Pulmonary artery endothelial cell (primary cell): ENCODE results near the gene CADM1. TPM values are rescaled to one million over a fixed set of nuclear protein-coding genes. Genes with fewer than 3 reads are reported as not detected.

ENCODE experiments used
- DNase-seq: peaks from one replicate; pipeline ENCODE4 v3.0.0-alpha.2; 2011; ENCODE audit warnings: low read depth, low spot score
- total RNA-seq: library from RNA; depleted of rRNA; stranded (reverse); fragments of >200 nt; gene quantifications from 2 replicates; pipeline ENCODE4 v1.2.3, GENCODE V29; 2014

Gene CADM1
- total RNA-seq, 1 donor from 2014 or later = 2.8 TPM

DNA sequence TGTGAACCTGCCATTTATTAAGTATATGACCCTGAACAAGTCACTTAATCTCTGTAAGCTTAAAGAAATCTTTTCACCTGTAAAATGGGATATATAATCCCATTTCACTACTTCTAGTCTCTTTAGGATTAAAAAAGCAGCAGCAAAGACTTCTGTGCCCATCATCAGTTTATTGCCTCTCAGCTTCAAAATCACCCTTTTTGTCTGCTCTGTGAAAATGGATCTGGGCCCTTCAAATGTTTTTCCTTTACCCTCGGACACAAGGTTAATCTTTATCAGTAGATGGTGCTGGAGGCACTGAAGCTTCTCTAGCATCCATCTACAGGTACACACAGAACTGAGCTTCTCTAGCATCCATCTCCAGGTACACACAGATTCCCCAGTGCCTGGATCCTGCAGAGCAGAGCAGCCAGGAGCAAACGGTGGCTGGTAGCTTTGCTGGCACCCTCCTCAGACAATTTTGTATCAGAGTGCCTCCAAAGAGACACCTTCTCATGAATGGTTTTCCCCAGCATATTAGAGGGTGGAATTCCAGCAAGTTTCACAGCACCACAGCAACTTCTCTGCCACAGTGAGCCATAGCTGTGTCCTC, 56.8 kb downstream of the CADM1 start:
- DNase-seq = no peak

DNA sequence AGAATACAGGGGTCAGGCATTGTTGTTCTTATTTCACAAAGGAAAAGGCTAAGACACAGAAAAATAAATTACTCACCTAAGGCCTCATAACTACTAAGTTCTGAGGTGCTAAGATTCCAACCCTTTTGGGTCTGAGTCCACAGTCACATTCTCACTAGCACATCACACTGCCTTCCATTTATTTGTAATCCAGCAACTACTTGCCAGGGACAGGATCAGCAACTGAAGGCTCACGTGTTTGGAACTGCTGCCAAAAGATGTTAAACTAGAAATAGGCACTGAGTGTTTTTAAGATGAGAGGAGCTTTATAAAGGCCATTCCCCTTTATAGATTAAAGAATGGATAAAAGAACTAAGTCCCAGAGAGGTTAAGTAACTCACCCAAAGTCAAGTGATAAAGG, 58.0 kb downstream of the CADM1 start:
- no peak for DNase-seq

DNA sequence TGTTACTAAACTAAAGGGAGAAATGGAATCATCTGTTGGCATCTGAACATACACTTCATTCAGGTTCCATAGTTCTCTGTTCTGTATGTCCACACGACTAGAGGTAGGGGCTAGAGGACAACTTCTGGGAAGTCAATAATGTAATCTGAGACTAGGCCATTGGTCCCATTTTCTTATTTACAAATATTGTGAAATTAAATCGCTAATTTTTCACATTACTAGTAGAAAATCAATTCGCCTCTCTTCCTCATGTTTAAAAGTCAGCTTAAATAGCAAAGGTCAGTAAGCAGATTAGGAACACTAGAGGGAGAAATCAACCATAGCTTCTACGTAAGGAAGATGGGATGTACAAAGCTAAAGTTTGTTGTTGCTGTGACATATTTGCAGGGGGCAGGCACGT, 59.7 kb downstream of the CADM1 start:
- no peak for DNase-seq

DNA sequence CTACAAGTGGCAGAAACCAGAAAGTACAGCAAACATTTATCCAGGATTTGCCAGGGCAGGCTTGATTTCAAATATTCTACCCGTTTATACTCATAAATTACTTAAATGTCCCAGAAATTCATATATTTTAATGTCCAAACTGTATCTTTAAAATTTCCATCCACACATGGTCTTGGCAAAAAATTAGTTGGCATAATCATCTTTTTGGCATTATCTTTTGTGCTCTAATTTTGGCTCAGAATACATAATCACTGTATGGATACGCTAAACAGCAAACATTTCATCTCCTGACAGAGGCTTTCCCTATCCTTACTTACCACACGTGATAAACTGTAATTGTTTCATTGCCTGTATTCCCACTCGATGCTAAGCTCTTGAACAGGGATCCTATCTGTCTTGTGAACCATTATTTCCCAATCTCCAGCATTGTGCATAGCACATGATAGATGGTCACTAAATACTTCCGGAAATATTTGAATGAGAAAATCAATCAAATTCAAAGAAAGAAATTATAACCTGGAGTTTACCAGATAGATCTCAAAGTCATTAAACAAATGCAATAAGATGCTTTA, 64.2 kb downstream of the CADM1 start:
- DNase-seq = no peak

DNA sequence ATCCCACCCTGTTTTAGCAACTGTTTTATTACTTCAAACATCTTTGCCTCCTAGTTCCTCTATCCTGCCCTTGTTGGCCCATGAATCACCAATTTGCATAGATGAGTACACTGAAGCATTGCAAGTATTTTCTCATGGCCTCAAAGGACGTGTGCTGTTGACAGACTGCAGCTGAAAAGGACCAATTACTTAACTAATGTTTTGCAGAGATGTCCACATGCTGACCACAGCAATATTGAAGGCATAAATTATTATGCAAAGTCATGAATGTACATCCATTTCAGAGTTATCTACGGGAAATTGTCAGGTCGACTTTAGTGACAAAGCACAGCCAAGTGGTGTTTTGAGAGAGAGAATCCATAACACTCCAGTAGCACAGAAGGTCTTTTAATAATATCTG, 64.8 kb downstream of the CADM1 start:
- DNase-seq = no peak

DNA sequence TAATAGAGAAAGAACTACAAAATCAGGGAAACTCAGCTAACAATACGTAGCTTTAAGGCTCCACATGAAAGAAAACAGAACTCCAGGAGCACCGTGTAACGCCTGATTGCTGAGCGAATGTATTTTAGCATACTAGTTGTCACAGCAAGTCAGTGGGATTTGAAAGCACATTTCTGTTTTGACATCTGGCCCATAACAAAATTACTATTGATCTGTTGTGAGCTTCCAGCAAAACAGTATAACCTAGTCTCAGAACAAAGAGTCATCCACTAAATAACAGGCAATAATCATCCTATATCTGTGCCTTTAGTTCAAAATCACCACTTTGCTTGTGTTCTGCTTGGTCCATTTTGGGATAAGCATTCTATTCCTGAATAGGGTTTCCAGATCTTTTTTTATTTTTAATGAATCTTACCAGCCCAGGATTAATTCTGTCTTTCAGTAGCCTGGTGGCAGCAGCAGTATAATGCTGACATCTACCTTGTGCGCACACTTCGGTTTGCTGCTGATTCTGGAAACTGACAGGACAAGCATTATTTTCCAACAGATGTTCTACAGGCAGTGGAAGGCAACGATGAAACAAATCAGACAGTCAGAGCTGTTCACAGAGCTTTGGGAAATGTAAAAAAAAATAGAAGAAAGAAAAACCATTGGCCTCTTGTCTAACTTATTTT, 66.2 kb downstream of the CADM1 start:
- no peak for DNase-seq

DNA sequence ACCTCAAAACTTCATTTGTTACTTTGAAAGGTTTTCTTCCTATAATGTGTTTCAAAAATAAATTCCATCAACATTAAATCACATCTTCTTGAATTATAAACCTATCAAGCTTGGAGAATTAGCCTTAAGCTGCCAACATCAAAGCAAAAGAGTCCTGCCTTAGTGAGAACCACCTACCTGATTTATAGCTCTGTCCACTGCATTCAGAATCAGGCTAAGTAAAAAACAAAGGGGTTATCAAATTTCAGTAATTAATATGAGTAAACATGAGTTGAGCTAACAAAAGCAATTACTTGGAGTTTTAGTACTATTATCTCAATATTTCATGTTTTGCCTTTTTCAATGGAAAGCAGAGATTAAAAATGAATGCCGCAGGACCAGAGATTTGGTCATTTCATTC, 73.9 kb downstream of the CADM1 start:
- no peak for DNase-seq

DNA sequence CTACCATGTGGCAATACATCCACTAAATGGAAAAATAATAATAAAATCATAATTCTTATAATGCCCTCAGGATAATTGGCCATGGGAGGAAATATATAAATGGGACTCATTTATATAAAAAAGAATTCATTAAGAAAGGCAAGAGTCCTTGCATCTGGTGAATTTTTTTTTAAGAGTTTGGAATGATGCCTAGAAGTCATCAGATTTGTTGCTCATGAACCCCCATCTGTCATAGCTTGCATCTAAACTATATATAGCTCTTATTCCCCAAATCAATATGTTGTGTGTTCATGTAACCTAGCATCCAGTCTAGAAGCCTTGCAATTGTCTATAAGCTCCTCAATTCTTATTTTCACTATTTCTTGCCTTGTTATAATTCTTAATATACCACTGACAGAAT, 75.9 kb downstream of the CADM1 start:
- DNase-seq = no peak

DNA sequence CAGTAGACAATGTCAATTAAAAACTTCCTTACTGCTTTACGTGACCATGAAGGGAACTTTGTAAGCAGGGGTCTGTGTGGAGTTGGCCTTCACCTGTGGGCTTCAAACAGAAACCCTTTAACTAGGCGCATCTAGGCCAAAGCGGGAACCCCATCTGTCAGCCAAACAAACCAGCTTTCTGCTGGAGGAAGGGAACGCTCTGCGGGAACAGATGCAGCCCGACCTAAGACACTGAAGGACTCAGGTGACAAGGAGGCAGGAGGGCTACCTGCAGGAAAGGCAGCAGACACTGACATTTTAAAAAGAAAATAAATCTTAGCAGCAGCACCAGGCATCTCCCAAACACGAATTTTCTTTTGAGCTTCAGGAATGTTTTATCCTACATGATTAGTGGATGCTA, 78.4 kb downstream of the CADM1 start:
- no peak for DNase-seq

DNA sequence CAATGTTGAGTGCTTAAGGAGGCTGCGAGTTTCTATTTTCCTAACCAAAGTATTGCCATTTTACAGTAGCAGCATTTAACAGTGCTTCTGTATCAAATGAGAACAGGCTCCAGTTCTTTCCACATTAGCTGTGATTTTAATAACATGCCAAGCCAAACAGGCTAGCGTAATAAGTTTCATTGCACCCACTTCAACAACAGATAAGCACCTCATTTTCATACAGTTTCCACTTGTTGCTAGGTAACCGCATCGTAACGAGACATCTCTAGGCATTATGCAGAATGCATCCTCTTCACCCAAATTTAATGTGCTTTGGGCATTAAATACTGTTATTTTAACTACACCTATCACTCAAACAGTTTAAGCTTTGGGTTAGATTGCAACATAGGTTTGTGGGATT, 79.0 kb downstream of the CADM1 start:
- DNase-seq = no peak

DNA sequence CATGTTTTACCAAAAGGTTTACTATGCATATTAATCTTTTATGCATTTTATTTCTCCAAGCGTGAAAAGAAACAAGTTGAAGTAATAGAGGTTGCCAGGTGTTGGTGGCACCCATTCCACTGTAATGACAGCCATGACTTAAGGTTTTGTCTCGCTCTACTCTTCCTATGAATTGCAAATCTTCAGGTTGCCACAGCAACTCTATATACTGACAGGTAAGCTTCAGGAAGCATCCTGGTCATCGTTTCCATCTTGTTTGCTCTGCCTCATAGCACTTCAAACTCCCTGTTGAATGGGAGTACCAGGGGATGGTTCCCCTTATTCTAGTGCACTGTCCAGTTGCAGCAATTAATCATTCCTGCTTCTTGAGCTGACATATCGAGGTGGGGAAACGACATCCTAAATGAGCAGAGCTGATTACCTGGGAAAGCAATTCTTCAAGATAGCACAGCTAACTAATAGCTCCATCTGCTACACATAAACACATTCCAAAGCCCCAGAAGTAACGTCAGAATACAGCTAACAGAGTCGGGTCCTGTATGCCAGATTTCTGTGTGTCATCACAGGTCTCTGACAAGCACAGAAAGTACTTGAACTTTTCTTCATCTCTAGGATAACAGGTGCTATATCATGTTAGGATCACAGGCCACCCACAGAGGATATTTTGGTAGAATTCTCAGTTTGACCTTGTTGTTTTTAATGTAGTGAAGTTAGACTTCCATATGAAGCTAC, 80.3 kb downstream of the CADM1 start:
- DNase-seq = no peak

DNA sequence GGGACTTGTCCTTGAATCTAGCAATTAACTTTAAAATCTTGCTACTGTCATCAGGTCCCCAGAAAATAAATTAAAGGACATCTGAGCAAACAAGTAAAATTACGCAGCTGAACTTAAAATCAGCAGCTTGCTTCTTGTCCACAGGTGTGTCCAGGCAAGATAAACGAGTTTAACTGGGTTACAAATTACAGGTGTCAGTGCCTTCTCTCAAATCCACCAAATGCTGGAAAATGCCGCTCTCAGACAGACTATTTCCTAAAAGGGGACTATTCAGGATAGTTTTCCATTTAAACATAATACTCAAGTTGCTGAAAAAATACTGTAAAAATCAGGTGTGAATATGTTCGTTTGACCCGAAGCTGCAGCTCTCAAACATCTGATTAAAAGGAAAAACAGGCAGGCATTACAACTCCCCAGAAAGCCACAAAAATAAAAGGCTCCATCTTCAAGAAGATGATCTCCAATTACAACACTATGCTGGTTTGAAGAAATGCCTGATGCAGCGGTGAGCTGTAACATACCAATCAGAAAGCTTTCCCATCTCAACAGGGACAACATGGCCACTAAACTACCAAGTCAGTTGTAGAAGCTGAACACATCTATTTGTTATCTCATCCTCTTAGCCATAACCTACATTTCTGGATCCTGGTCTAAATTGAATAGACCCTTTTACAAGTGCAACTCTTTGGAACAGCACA, 82.1 kb downstream of the CADM1 start:
- no peak for DNase-seq

DNA sequence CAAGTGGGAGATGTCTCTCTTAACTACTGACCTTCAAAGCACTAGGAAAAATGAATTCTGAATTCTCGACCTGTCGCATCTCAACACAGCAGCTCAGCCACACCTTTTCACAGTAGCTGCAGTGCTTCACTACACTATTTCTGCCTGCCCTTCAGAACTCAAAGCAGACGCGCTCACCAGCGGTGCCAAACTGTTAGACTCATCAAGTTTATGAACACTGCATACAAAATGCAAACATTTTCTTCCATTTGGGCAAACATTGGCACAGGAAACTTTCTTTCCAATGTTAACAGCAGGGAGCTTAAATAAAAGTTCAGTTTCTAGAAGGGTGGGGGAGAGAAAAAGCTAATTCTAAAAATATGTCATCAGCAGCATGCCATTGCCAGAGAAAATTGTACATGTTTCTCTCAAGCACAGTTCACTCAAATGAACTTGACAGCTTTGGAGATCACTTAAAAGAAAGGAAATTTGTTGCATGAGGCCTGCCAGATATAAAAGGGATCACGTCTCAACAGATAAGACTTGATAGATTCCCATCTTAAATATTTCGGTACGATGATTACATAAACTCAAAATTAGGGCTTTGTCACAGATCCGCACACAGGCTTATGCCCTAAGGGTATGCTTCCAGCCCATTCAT, 82.7 kb downstream of the CADM1 start:
- DNase-seq = no peak

DNA sequence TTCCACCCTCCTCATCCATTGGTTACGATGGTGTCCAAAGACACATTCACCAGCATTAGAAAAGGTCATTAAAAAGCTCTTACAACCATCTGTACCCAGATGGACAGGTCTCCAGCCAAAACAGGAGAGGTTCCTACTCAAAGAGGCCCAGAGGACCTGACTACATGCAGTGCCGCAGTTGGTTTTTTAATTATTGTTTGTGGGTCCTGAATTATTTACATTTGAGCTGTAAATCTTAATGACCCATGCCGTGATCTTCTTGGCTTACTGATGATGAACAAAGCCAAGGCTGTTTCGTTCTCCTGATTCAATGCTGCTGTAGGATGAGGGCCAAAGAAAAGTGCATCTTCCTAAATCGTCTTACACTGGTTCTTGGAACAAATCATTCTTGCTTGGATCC, 83.7 kb downstream of the CADM1 start:
- no peak for DNase-seq

DNA sequence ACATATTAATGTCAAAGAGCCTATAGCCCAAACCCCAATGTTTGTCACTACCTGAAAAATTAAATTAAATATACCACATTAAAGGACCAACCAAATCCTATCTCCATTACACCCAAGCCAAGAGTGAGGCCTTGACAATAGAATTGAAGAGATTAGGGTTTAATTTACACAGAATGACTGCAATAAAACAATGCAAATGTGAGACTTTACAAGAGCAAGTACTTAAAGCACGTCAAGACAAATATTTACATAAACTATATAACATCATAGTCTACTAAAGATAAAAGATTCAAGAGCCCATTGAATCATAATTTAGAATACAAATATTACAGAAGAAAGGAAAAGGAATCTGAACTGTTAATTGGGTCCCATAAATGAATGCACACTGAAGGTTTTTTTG, 85.6 kb downstream of the CADM1 start:
- DNase-seq = no peak

DNA sequence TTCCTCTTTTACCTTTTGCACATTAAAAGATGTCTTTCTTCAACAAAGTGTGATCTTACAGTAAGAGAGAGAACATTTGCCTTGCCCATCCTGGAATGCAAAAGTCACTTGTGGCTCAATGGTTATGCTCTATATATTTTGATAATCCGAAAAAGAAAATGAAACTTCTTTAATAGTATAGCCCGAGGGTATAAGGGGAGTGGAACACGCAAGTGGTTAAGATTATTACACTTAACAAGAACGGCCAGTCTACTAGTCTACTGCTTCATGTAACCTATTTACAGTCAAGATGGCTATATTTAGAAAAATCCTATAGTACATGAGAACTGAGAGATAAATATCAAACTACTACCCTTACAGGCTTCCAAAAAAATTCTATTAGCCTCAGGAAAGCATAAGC, 86.1 kb downstream of the CADM1 start:
- no peak for DNase-seq

DNA sequence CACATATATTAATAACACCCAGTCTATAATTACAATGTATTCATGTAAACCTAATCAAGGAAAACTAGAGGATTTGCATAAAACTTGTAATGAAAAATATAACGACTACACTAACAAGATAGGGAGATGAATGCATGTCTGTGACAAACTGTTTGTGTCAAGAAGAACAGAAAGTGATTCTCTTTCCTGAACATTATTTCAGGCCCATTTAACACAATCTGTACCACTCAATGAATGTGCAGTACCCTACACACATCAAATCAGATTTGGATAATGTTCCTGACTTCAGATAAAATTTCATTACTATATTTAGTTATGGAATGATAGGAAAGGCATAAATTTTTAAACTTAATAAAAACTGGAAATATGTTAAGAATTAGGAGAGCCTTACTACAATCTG, 93.1 kb downstream of the CADM1 start:
- no peak for DNase-seq

DNA sequence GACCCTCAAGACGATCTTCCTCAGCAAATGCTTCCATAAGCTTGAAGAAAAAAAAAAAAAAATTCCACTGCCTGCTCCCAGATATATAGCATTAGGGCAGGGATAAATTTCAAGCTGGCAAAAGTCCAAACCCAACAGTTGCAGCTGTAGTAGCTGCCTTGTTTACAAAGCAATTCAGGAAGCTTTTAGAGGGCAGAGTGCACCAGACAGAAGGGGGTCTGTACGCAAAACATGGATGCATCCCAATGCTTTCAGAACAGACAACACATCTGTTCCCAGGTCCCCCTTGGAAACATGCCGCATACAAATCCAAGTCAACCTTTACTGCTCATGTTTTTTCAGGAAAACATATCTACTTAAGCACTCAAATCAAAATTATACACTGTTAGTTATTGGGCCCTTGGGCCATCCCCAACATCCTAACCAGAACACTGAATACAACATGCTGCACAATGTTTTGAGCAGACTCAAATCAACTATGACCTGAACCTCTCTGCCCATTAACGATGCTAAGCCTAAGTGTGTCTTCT, 94.5 kb downstream of the CADM1 start:
- no peak for DNase-seq

DNA sequence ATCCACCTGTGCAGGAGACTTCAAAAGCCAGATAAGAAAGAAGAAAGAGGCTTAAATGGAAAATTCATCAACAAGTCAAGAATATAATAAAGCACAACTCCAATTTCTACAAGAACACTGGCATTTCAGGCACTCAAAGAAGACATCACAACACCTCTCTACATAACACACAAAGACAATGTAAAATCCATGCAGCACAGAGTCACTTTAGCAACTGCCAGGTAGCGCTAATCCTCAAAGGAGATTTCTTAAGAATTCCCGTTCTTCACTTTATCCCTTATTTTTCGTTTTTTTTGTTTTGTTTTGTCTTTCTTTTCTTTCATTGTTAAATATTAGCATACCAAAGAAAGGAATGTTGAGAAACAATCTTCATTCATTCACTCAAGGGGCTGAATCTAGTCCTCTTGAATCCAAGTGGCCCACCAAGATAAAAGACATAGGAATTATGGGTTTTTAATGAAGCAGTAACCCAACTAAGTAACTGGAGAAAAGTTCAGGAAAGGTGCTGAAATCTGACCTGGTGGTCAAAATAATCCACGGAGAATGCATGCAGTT, 95.0 kb downstream of the CADM1 start:
- DNase-seq = no peak

DNA sequence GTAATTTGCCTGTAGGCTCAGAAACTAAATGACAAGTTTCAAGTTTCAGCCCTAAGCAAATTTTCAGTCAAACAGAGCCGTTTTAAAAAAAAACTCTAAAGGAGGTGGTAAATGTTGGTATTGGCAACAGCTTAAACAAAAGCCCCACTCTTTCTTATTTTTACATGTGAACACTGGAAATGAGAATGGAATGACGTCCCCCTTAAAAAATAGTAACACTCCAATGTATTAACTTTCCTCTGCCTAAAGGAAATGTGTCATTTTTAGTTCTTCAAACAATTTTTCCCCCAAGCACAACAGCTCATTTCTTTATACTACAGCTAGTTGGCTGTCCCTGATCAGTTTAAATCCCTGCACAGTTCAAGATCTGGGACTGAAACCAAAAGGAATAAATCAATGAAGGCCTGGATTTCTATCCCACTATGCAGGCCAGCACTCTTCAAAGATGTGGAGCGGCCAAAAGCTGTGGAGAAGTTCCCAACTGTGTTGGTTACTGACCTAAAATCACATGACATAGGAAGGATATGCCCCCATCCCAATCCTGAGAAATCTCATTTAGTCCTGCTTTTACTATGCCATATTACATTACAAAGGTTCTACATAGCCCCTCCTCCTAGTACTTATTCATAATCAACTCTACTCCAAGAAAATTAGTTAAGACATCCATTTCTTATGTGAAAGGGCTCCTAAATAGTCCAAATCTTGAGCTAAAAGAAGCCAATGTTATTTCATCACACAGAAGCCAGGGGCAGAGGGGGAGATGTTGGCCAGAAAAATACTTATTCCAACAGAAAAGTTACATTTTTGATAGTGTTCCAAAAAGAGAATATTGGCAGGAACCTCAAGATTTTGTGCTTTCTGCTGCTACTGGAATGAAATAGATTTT, 95.9 kb downstream of the CADM1 start:
- no peak for DNase-seq
